ENCODE results near the gene TLE3. TPM values are rescaled to one million over a fixed set of nuclear protein-coding genes. Genes with fewer than 3 reads are reported as not detected.

TLE3 gene
- total and polyA plus RNA-seq, 2 of the 4 experiments (the other 2 are of a cell fraction) = 6.5 to 16.3 TPM

DNA sequence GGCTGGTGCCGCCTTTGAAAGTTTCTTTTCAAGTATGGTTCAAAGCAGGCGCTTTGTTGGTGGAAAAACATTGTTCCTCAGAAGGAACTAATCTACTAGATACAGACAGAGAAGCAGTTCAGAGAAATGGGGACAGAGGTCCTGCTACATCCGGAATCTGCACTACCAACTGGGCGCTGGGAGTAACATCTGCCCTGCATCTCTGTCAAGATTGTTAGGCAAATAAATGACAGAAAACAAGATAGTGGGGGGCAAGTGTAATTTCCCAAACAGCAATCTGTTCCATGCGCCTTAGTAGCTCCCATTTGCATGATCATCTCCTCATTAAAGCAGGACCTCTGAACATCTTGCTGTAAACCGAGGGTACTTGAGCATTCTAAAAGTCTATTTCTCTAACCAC lies 17.4 kb downstream of the TLE3 start:
- H2BK120ac ChIP-seq (ENCODE audit: low read depth, low read length) = no peak overlapping the region
- TF ChIP-seq, protein P1, sequence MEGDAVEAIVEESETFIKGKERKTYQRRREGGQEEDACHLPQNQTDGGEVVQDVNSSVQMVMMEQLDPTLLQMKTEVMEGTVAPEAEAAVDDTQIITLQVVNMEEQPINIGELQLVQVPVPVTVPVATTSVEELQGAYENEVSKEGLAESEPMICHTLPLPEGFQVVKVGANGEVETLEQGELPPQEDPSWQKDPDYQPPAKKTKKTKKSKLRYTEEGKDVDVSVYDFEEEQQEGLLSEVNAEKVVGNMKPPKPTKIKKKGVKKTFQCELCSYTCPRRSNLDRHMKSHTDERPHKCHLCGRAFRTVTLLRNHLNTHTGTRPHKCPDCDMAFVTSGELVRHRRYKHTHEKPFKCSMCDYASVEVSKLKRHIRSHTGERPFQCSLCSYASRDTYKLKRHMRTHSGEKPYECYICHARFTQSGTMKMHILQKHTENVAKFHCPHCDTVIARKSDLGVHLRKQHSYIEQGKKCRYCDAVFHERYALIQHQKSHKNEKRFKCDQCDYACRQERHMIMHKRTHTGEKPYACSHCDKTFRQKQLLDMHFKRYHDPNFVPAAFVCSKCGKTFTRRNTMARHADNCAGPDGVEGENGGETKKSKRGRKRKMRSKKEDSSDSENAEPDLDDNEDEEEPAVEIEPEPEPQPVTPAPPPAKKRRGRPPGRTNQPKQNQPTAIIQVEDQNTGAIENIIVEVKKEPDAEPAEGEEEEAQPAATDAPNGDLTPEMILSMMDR (conservative IDR thresholded peaks at IDR 0.05; ENCODE audit: low read depth, low read length) = no peak
- TF ChIP-seq RAD21 (IDR thresholded peaks at IDR 0.05; ENCODE audit: low read length) (no peak), RCOR1 (IDR thresholded peaks at IDR 0.05; ENCODE audit: insufficient replicate concordance, low read length) (no peak), BHLHE40 (IDR thresholded peaks at IDR 0.05; ENCODE audit: low read depth, low read length) (no peak), POLR2A (IDR thresholded peaks at IDR 0.05; ENCODE audit: low read depth, low read length) (no peak), NFE2L2 (IDR thresholded peaks at IDR 0.05; ENCODE audit: low read depth, low read length) (no peak)
- TF ChIP-seq, protein P2, sequence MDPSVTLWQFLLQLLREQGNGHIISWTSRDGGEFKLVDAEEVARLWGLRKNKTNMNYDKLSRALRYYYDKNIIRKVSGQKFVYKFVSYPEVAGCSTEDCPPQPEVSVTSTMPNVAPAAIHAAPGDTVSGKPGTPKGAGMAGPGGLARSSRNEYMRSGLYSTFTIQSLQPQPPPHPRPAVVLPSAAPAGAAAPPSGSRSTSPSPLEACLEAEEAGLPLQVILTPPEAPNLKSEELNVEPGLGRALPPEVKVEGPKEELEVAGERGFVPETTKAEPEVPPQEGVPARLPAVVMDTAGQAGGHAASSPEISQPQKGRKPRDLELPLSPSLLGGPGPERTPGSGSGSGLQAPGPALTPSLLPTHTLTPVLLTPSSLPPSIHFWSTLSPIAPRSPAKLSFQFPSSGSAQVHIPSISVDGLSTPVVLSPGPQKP (IDR thresholded peaks at IDR 0.05; ENCODE audit: borderline replicate concordance, low read depth, low read length) = no peak
- H3K23ac ChIP-seq (ENCODE audit: low read depth, low read length) = no peak overlapping the region
- no peak overlapping the region for H3K14ac ChIP-seq (replicated peaks; ENCODE audit: low read depth, low read length)
- H2BK15ac ChIP-seq (ENCODE audit: low read depth, low read length) = no peak overlapping the region
- H2AK5ac ChIP-seq (ENCODE audit: low read depth, low read length) = no peak overlapping the region
- H3K9ac ChIP-seq (ENCODE audit: low read depth, low read length) = no peak overlapping the region
- intact Hi-C loops (cut with micrococcal nuclease) = no loop called here
- H3K9me1 ChIP-seq (ENCODE audit: insufficient read depth, low read length) = peaks cover 18% of the 10 kb centered on the region
- no peak overlapping the region for H2BK5ac ChIP-seq (ENCODE audit: low read depth, low read length, poor library complexity, severe bottlenecking)
- peaks cover 75% of the 10 kb centered on the region for H4K20me1 ChIP-seq (ENCODE audit: insufficient read depth, low read length)
- no peak overlapping the region for H3K56ac ChIP-seq (ENCODE audit: extremely low read depth, insufficient read depth, low read length)
- in situ Hi-C loops (cut with MboI; ENCODE audit: low sequenced_read_pairs) = loop anchor here (25.0 kb wide), 1 partner anchor 407 kb away; no protein-coding TSS in a partner anchor
- DNase-seq (no peak), ATAC-seq (ENCODE audit: low read depth) (no peak)
- H3K4ac ChIP-seq (ENCODE audit: low read depth, low read length) = no peak overlapping the region
- no peak overlapping the region for H2BK20ac ChIP-seq (ENCODE audit: low read depth, low read length)
- H2AFZ ChIP-seq (replicated peaks; ENCODE audit: low read length, poor library complexity) = no peak overlapping the region
- POLR2A ChIA-PET (ENCODE audit: unreplicated experiment) = no interaction called here
- H3K36me3 ChIP-seq (ENCODE audit: control insufficient read depth, insufficient read depth, low read length) = peaks cover 53% of the 10 kb centered on the region
- H3K79me1 ChIP-seq (ENCODE audit: low read depth in 1 of 2, low read length in 2 of 2) = peaks cover 30 to 81% of the 10 kb centered on the region in 2 experiments
- no peak overlapping the region for H4K8ac ChIP-seq (ENCODE audit: low read depth in 2 of 2, low read length in 2 of 2)
- BruUV-seq (replicated peaks) = no TSS peak
- no peaks in the 10 kb centered on the region for H3K27me3 ChIP-seq (ENCODE audit: control insufficient read depth, insufficient read depth, low read length)
- no peak overlapping the region for H2AK9ac ChIP-seq (replicated peaks; ENCODE audit: low read depth, low read length, poor library complexity)
- H3K9me3 ChIP-seq (ENCODE audit: control insufficient read depth, insufficient read depth, low read length) = no peaks in the 10 kb centered on the region
- peaks cover 2% of the 10 kb centered on the region; the same call in 1 of the 2 replicates for H3K4me1 ChIP-seq (ENCODE audit: control insufficient read depth, insufficient read depth, low read length)
- no peak overlapping the region for H3K27ac ChIP-seq (ENCODE audit: insufficient read depth, low read length)
- H3K18ac ChIP-seq (ENCODE audit: low read depth, low read length) = no peak overlapping the region
- no peak overlapping the region for H4K91ac ChIP-seq (ENCODE audit: insufficient read depth, low read depth, low read length)
- 55% methylated on average over 2 of the region's 6 CpGs; no CpG with 5 or more reads in 1 of the 2 experiments for WGBS, 2 experiments (ENCODE audit: extremely low coverage in 2 of 2, insufficient read length in 1 of 2)
- no peak overlapping the region for H4K5ac ChIP-seq (ENCODE audit: low read depth, low read length)
- no peak overlapping the region for H3K4me3 ChIP-seq (ENCODE audit: insufficient read depth, low read depth, low read length)
- dilution Hi-C loops (cut with HindIII; ENCODE audit: low sequenced_read_pairs, unreplicated experiment) = no loop called here
- CTCF ChIA-PET = no interaction called here
- H3K4me2 ChIP-seq (ENCODE audit: low read depth, low read length) = no peak overlapping the region
